H1 (cell line): Measurements from ENCODE around the gene KIF5A. TPM values are rescaled to one million over a fixed set of nuclear protein-coding genes. Genes with fewer than 3 reads are reported as not detected.

ENCODE experiments used
- CTCF ChIA-PET: fragments of 300-600 bp; sonication (Branson Sonifier 250); formaldehyde crosslinking; loops from one replicate; lab custom pipeline; 2021; ENCODE audit not compliant: partially characterized antibody; lab: Charles Lee
- POLR2A ChIA-PET: fragments of 300-600 bp; sonication (Branson Sonifier 250); formaldehyde crosslinking; loops from one replicate; lab custom pipeline; 2021; ENCODE audit warnings: inconsistent platforms; ENCODE audit not compliant: partially characterized antibody; lab: Charles Lee
- DNase-seq, 2 experiments: peaks; one replicate each; pipeline versions ENCODE4 v3.0.0 to v3.0.0-alpha.2; 2010 to 2022; ENCODE audit warnings: low spot score in 2 of 2, low read depth in 1 of 2, mixed read lengths in 1 of 2
- FAIRE-seq: peaks from 2 replicates; lab custom pipeline; 2011; peaks lifted over from hg19 to GRCh38; lab: Jason Lieb, UNC
- H2AFZ ChIP-seq: 2 replicates; pipeline ENCODE4 v1.8.1; 2012; ENCODE audit warnings: low read length, inconsistent platforms
- H2AK5ac ChIP-seq: 2 replicates; pipeline ENCODE4 v1.6.1; 2013; ENCODE audit warnings: low read depth, low read length
- H2BK120ac ChIP-seq: replicated peaks from 2 replicates; pipeline ENCODE3; 2013; ENCODE audit warnings: low read depth, low read length, inconsistent platforms
- H2BK12ac ChIP-seq: 2 replicates; pipeline ENCODE4 v1.6.1; 2013; ENCODE audit warnings: low read depth, low read length
- H2BK15ac ChIP-seq: 2 replicates; pipeline ENCODE4 v1.6.1; 2013; ENCODE audit warnings: low read length
- H2BK20ac ChIP-seq: 2 replicates; pipeline ENCODE4 v1.6.1; 2013; ENCODE audit warnings: low read length
- H2BK5ac ChIP-seq: 2 replicates; pipeline ENCODE4 v1.6.1; 2013; ENCODE audit warnings: low read depth, low read length
- H3K14ac ChIP-seq: 2 replicates; pipeline ENCODE4 v1.6.1; 2013; ENCODE audit warnings: inconsistent platforms; ENCODE audit not compliant: insufficient read length
- H3K18ac ChIP-seq: 2 replicates; pipeline ENCODE4 v1.6.1; 2013; ENCODE audit warnings: low read length; ENCODE audit errors: extremely low read depth
- H3K23ac ChIP-seq: 2 replicates; pipeline ENCODE4 v1.6.1; 2013; ENCODE audit warnings: inconsistent platforms; ENCODE audit not compliant: insufficient read length
- H3K23me2 ChIP-seq: 2 replicates; pipeline ENCODE4 v1.6.1; 2013; ENCODE audit warnings: low read depth, low read length
- H3K27ac ChIP-seq: 2 replicates; pipeline ENCODE4 v1.6.1; 2011; ENCODE audit warnings: low read depth, low read length, inconsistent platforms
- H3K27me3 ChIP-seq, 4 experiments: replicated peaks in 1 of 4; 1 replicate in 1 of 4; 2 replicates in 3 of 4; pipeline versions ENCODE4 v1.6.1 to v1.8.1; 2011 to 2013; ENCODE audit warnings: low read length in 3 of 4, mild to moderate bottlenecking in 3 of 4, inconsistent platforms in 2 of 4, mixed read lengths in 2 of 4, moderate library complexity in 1 of 4; ENCODE audit not compliant: control insufficient read depth in 3 of 4, insufficient read depth in 3 of 4; ENCODE audit errors: extremely low read depth in 1 of 4
- H3K36me3 ChIP-seq, 4 experiments: 2 replicates each; pipeline versions ENCODE4 v1.6.1 to v1.8.1; 2011 to 2013; ENCODE audit warnings: mild to moderate bottlenecking in 4 of 4, low read length in 3 of 4, moderate library complexity in 2 of 4, control low read depth in 1 of 4, inconsistent platforms in 1 of 4; ENCODE audit not compliant: insufficient read depth in 4 of 4, control insufficient read depth in 2 of 4
- H3K4ac ChIP-seq: replicated peaks from 2 replicates; pipeline ENCODE3; 2013; ENCODE audit warnings: low read length, low read depth, mixed read lengths, inconsistent platforms; ENCODE audit not compliant: insufficient read length
- H3K4me1 ChIP-seq, 4 experiments: replicated peaks in 1 of 4; 1 replicate in 1 of 4; 2 replicates in 3 of 4; pipeline versions ENCODE4 v1.6.1 to v1.8.1; 2011 to 2013; ENCODE audit warnings: low read length in 3 of 4, inconsistent platforms in 2 of 4, mixed read lengths in 1 of 4; ENCODE audit not compliant: insufficient read depth in 4 of 4, control insufficient read depth in 3 of 4
- H3K4me2 ChIP-seq, 2 experiments: 2 replicates each; pipeline versions ENCODE4 v1.6.1 to v1.8.1; 2011 to 2013; ENCODE audit warnings: low read depth in 2 of 2, low read length in 2 of 2, control low read depth in 1 of 2, inconsistent platforms in 1 of 2, mild to moderate bottlenecking in 1 of 2; ENCODE audit not compliant: insufficient read depth in 1 of 2
- H3K4me3 ChIP-seq, 4 experiments: fragments of 200-600, 300-600 bp in 1 of 4; sonication (generic), shearing (Covaris generic), sonication (Bioruptor Twin) in 1 of 4; 2 replicates each; pipeline versions ENCODE4 v1.5.1 to v1.8.1; 2011 to 2016; ENCODE audit warnings: low read length in 4 of 4, low read depth in 3 of 4, control low read depth in 2 of 4, inconsistent platforms in 2 of 4, mild to moderate bottlenecking in 2 of 4, mixed read lengths in 1 of 4, moderate library complexity in 1 of 4; ENCODE audit not compliant: insufficient read depth in 2 of 4; ENCODE audit errors: extremely low read depth in 1 of 4
- H3K56ac ChIP-seq: replicated peaks from 2 replicates; pipeline ENCODE3; 2013; ENCODE audit warnings: low read depth, mild to moderate bottlenecking, mixed read lengths, low read length, inconsistent platforms; ENCODE audit not compliant: insufficient read length
- H3K79me1 ChIP-seq: 2 replicates; pipeline ENCODE4 v1.6.1; 2013; ENCODE audit warnings: low read depth, low read length, control low read depth
- H3K79me2 ChIP-seq, 2 experiments: 2 replicates each; pipeline versions ENCODE4 v1.6.1 to v1.8.1; 2012 to 2013; ENCODE audit warnings: low read length in 2 of 2, mild to moderate bottlenecking in 2 of 2, inconsistent platforms in 1 of 2; ENCODE audit not compliant: insufficient read depth in 2 of 2, control insufficient read depth in 1 of 2
- H3K9ac ChIP-seq, 4 experiments: replicated peaks in 1 of 4; 1 replicate in 1 of 4; 2 replicates in 3 of 4; pipeline versions ENCODE4 v1.6.1 to v1.8.1; 2011 to 2013; ENCODE audit warnings: low read depth in 3 of 4, low read length in 3 of 4, control low read depth in 2 of 4, mild to moderate bottlenecking in 2 of 4, moderate library complexity in 2 of 4, inconsistent platforms in 1 of 4; ENCODE audit errors: extremely low read depth in 1 of 4
- H3K9me3 ChIP-seq, 2 experiments: 2 replicates each; pipeline versions ENCODE4 v1.6.1 to v1.8.1; 2012 to 2013; ENCODE audit warnings: mild to moderate bottlenecking in 2 of 2, moderate library complexity in 2 of 2, control low read depth in 1 of 2, inconsistent platforms in 1 of 2, low read depth in 1 of 2, low read length in 1 of 2, mixed read lengths in 1 of 2; ENCODE audit not compliant: insufficient read depth in 2 of 2
- H4K20me1 ChIP-seq, 2 experiments: replicated peaks in 1 of 2; 2 replicates each; pipeline versions ENCODE3 to v1.8.1; 2011 to 2013; ENCODE audit warnings: inconsistent platforms in 2 of 2, low read length in 2 of 2, mild to moderate bottlenecking in 1 of 2; ENCODE audit not compliant: insufficient read depth in 2 of 2, control insufficient read depth in 1 of 2
- H4K5ac ChIP-seq: 2 replicates; pipeline ENCODE4 v1.6.1; 2013; ENCODE audit warnings: low read length, low read depth, mixed read lengths, inconsistent platforms; ENCODE audit not compliant: insufficient read length
- H4K8ac ChIP-seq: 2 replicates; pipeline ENCODE4 v1.8.0; 2013; ENCODE audit warnings: mild to moderate bottlenecking, moderate library complexity, low read length, inconsistent platforms; ENCODE audit not compliant: insufficient read depth; ENCODE audit errors: extremely low read depth
- H4K91ac ChIP-seq: replicated peaks from 2 replicates; pipeline ENCODE3; 2013; ENCODE audit warnings: low read length, mixed read lengths, inconsistent platforms; ENCODE audit not compliant: insufficient read length
- ASH2L ChIP-seq: fragments of 200-600, 300-600 bp; sonication (generic); IDR thresholded peaks from one replicate; pipeline ENCODE4 v1.7.1; 2017; ENCODE audit warnings: low read length
- CEBPB ChIP-seq: IDR thresholded peaks from 2 replicates; pipeline ENCODE4 v1.6.1; 2012; ENCODE audit warnings: low read depth, low read length
- CTBP2 ChIP-seq: IDR thresholded peaks from 2 replicates; pipeline ENCODE4 v1.7.0; 2011; ENCODE audit warnings: borderline replicate concordance, mild to moderate bottlenecking, moderate library complexity, mixed read lengths, low read length; ENCODE audit not compliant: insufficient read depth, insufficient read length
- EP300 ChIP-seq, 2 experiments: IDR thresholded peaks; 1 replicate in 1 of 2; 2 replicates in 1 of 2; pipeline ENCODE4 v1.6.1; 2011 to 2012; ENCODE audit warnings: low read depth in 2 of 2, low read length in 2 of 2, mild to moderate bottlenecking in 2 of 2, borderline replicate concordance in 1 of 2, inconsistent platforms in 1 of 2, moderate library complexity in 1 of 2
- EZH2 ChIP-seq: fragments of 200-600 bp; sonication (generic); IDR thresholded peaks from 2 replicates; pipeline ENCODE4 v1.7.1; 2012; ENCODE audit warnings: low read depth, mild to moderate bottlenecking, moderate library complexity, low read length, inconsistent platforms; ENCODE audit not compliant: severe bottlenecking
- MAFK ChIP-seq: IDR thresholded peaks from 2 replicates; pipeline ENCODE4 v1.6.1; 2012; ENCODE audit warnings: low read depth, mild to moderate bottlenecking, improper control_type of control experiment, low read length
- RBBP5 ChIP-seq: IDR thresholded peaks from 2 replicates; pipeline ENCODE4 v1.7.1; 2012; ENCODE audit warnings: low read depth, mild to moderate bottlenecking, inconsistent platforms, low read length, moderate library complexity, borderline replicate concordance
- SIX5 ChIP-seq: IDR thresholded peaks from 2 replicates; pipeline ENCODE4 v1.6.1; 2011; ENCODE audit warnings: mild to moderate bottlenecking, low read depth, low read length
- SRF ChIP-seq: IDR thresholded peaks from 2 replicates; pipeline ENCODE4 v1.6.1; 2011; ENCODE audit warnings: mild to moderate bottlenecking, low read depth, low read length, moderate library complexity
- TAF7 ChIP-seq: optimal IDR thresholded peaks from 2 replicates; pipeline ENCODE3; 2011; ENCODE audit warnings: low read depth, mild to moderate bottlenecking, inconsistent platforms, low read length, moderate library complexity, borderline replicate concordance
- TEAD4 ChIP-seq: IDR thresholded peaks from 2 replicates; pipeline ENCODE4 v1.6.1; 2012; ENCODE audit warnings: low read depth, low read length, inconsistent platforms, mixed read lengths
- YY1 ChIP-seq: IDR thresholded peaks from 2 replicates; pipeline ENCODE4 v1.6.1; 2011; ENCODE audit warnings: low read depth, mild to moderate bottlenecking, low read length
- WGBS, 2 experiments: shearing (Covaris generic) in 1 of 2; methylation state at CpG; one replicate each; pipeline versions ENCODE4 v1.1.6 to v1.1.7; 2013 to 2015; ENCODE audit warnings: low lambda C conversion rate in 2 of 2, mixed read lengths in 2 of 2, inconsistent platforms in 1 of 2, low coverage in 1 of 2, missing lambda C conversion rate in 1 of 2; ENCODE audit not compliant: insufficient replicate concordance in 2 of 2, insufficient coverage in 1 of 2, insufficient read length in 1 of 2; ENCODE audit errors: extremely low coverage in 1 of 2, missing lambda C conversion rate in 1 of 2; 5-methylcytosine and 5-hydroxymethylcytosine counted together
- polyA plus RNA-seq, 7 experiments: library from polyadenylated mRNA; depleted of rRNA in 3 of 7; stranded (reverse) in 5 of 7; unstranded in 2 of 7; fragments of >200 nt in 5 of 7; fragments of 200-250 nt in 2 of 7; gene quantifications; 1 replicate in 5 of 7; 2 replicates in 1 of 7; 4 replicates in 1 of 7; pipeline versions ENCODE4 v1.2.1 to v1.2.3, GENCODE V29; 2011 to 2013; ENCODE audit warnings: missing spikeins in 2 of 7, mixed read lengths in 2 of 7
- total RNA-seq: library from RNA; stranded (reverse); fragmentation: NEBNext Ultra II Directional; extraction: Animal tissue kit (Norgen Biotek cat#: 25700); gene quantifications from 2 replicates; pipeline ENCODE4 v1.2.1, GENCODE V29; 2021
- TF ChIP-seq, protein P1 (sequence below): IDR thresholded peaks from 2 replicates; pipeline ENCODE4 v1.6.1; 2012; ENCODE audit warnings: inconsistent platforms

KIF5A gene
- total and polyA plus RNA-seq, 2 of the 8 experiments (the other 6 are each of a cell fraction or from before 2014, with no cell fraction given) = 10.7 to 21.9 TPM

DNA sequence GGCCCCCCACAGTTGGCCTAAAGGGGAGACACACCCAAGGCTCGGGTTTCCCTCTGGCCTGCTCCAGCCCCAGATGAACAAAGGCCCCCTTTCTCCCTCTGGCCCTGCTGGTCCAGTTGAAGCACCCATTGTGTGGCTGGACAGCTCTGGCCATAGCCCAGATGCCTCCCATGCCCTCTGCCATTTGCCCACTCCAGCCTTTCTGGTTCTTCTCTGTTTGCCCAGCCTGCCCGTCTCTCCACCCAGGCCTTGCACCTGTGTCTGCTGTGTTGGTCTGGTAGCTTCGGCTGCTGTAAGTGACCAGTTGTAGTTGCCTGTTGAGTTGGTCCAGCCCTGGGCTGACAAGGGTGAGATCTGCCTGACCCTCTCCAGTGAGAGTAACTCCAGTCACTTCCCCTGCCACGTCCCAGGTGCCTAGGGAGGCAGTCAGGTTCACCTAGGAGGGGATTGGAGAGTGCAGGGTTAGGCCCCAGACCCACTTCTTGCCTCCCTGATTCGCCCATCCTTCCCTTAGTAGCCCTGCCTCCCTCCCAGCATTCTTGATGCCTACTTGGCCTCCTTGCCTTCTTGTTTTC is 80.1 kb downstream of the KIF5A start:
- H3K14ac ChIP-seq = no peak overlapping the region
- H3K9me3 ChIP-seq = no peaks in the 10 kb centered on the region
- WGBS, 2 experiments = 59% methylated on average over 5 of the region's 5 CpGs; no CpG with 5 or more reads in 1 of the 2 experiments
- H2BK12ac ChIP-seq = no peak overlapping the region
- DNase-seq = no peak
- H2BK5ac ChIP-seq = no peak overlapping the region
- H2AFZ ChIP-seq = no peak overlapping the region
- no peak overlapping the region for H2BK120ac ChIP-seq
- H3K27ac ChIP-seq = no peak overlapping the region
- H4K5ac ChIP-seq = no peak overlapping the region
- no peak overlapping the region for H2BK20ac ChIP-seq
- H3K9ac ChIP-seq = no peak overlapping the region
- H3K18ac ChIP-seq = no peak overlapping the region
- no peak overlapping the region for H2AK5ac ChIP-seq
- H4K91ac ChIP-seq = no peak overlapping the region
- ChIA-PET POLR2A (interaction anchor here (0.7 to 2.1 kb wide), 6 partner anchors 10 to 133 kb away, joined by 3 to 11 read pairs (median 4); partner anchors contain the start of gene ARHGEF25), CTCF (interaction anchor here (1.0 to 9.9 kb wide), 11 partner anchors 9 to 106 kb away, joined by 3 to 88 read pairs (median 6); partner anchors contain the start of genes ARHGEF25 and OS9)
- H3K56ac ChIP-seq = no peak overlapping the region
- FAIRE-seq = no peak
- no peaks in the 10 kb centered on the region for H3K79me2 ChIP-seq
- H3K79me1 ChIP-seq = no peaks in the 10 kb centered on the region
- no peaks in the 10 kb centered on the region; a peak in 1 of 8 replicates for H3K36me3 ChIP-seq
- peaks cover 78 to 97% (median 91%) of the 10 kb centered on the region in 4 experiments for H3K27me3 ChIP-seq
- peaks cover 7% of the 10 kb centered on the region; the same call in 1 of the 2 replicates for H3K23me2 ChIP-seq
- H4K8ac ChIP-seq = no peak overlapping the region
- no peak overlapping the region for H3K4me2 ChIP-seq
- no peak overlapping the region for H3K4me3 ChIP-seq
- H4K20me1 ChIP-seq = peaks cover 2 to 14% of the 10 kb centered on the region in 2 experiments
- H3K23ac ChIP-seq = no peak overlapping the region
- no peak overlapping the region for H3K4ac ChIP-seq
- H2BK15ac ChIP-seq = no peak overlapping the region
- peaks cover 0 to 20% (median 16%) of the 10 kb centered on the region in 4 experiments; a peak in 6 of 7 replicates for H3K4me1 ChIP-seq
- TF ChIP-seq RBBP5 (no peak), SIX5 (no peak), CTBP2 (no peak), SRF (no peak), EP300 (IDR thresholded peaks at IDR 0.05; ENCODE audit: borderline replicate concordance in 1 of 2, low read depth in 2 of 2, low read length in 2 of 2) (no peak), EZH2 (no peak), TEAD4 (no peak), CEBPB (no peak), ASH2L (no peak), TAF7 (no peak), MAFK (no peak), YY1 (no peak)
- TF ChIP-seq, protein P1, sequence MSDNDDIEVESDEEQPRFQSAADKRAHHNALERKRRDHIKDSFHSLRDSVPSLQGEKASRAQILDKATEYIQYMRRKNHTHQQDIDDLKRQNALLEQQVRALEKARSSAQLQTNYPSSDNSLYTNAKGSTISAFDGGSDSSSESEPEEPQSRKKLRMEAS = no peak
